K562 (cell line): Measurements from ENCODE around the gene TP53I13. TPM values are rescaled to one million over a fixed set of nuclear protein-coding genes. Genes with fewer than 3 reads are reported as not detected.

Experiments used
- CREB1 ChIP-seq, 2 experiments: sonication (generic) in 1 of 2; formaldehyde crosslinking in 1 of 2; IDR thresholded peaks; 2 replicates each; pipeline versions ENCODE4 v1.6.1 to v1.8.0; 2012 to 2022; ENCODE audit warnings: inconsistent platforms in 1 of 2, mild to moderate bottlenecking in 1 of 2, missing genetic modification reagents in 1 of 2, moderate library complexity in 1 of 2
- DACH1 ChIP-seq: fragments of 450-650 bp; IDR thresholded peaks from 2 replicates; pipeline ENCODE4 v1.6.1; 2018; ENCODE audit not compliant: partially characterized antibody
- DIDO1 ChIP-seq: fragments of 450-650 bp; IDR thresholded peaks from 2 replicates; pipeline ENCODE4 v1.6.1; 2016; ENCODE audit warnings: low read depth, missing biosample characterization, missing genetic modification characterization
- EZH2 ChIP-seq: IDR thresholded peaks from 2 replicates; pipeline ENCODE4 v1.6.1; 2012; ENCODE audit warnings: low read depth, mild to moderate bottlenecking, inconsistent platforms, low read length, borderline replicate concordance
- GATAD2B ChIP-seq: fragments of 450-650 bp; IDR thresholded peaks from 2 replicates; pipeline ENCODE4 v1.6.1; 2017; ENCODE audit warnings: mild to moderate bottlenecking, borderline replicate concordance
- HOXB6 ChIP-seq: fragments of 250-450 bp; sonication (Bioruptor Pico); IDR thresholded peaks from 2 replicates; pipeline ENCODE4 v1.5.1; 2022; ENCODE audit warnings: mild to moderate bottlenecking, borderline replicate concordance
- KAT2B ChIP-seq: IDR thresholded peaks from one replicate; pipeline ENCODE4 v1.6.1; 2012; ENCODE audit warnings: low read depth, mild to moderate bottlenecking, control low read depth, inconsistent platforms, low read length, moderate library complexity
- MTA1 ChIP-seq: fragments of 450-650 bp; IDR thresholded peaks from 2 replicates; pipeline ENCODE4 v1.6.1; 2017; ENCODE audit warnings: borderline replicate concordance
- RHOXF2B ChIP-seq: fragments of 250-450 bp; sonication (Bioruptor Pico); conservative IDR thresholded peaks from 2 replicates; pipeline ENCODE4 v1.5.1; 2021
- SNRNP70 ChIP-seq: fragments of 200-400 bp; formaldehyde crosslinking; optimal IDR thresholded peaks from 2 replicates; pipeline ENCODE3; 2017; ENCODE audit warnings: low read depth, low read length
- SRSF1 ChIP-seq: fragments of 200-400 bp; formaldehyde crosslinking; IDR thresholded peaks from 2 replicates; pipeline ENCODE4 v1.6.1; 2017; ENCODE audit warnings: mild to moderate bottlenecking, low read depth, low read length, moderate library complexity
- ZNF165 ChIP-seq: fragments of 250-450 bp; sonication (Bioruptor Pico); IDR thresholded peaks from 2 replicates; pipeline ENCODE4 v1.4.0; 2020; ENCODE audit warnings: borderline replicate concordance
- polyA plus RNA-seq, 8 experiments: library from polyadenylated mRNA; depleted of rRNA in 4 of 8; stranded (reverse) in 5 of 8; unstranded in 3 of 8; fragments of >200 nt; fragmentation: Nextera tagmentation in 2 of 8; fragmentation: Illumina TruSeq in 1 of 8; extraction: Ambion mirVana in 2 of 8; extraction: Trizol in 1 of 8; gene quantifications; 2 replicates each; pipeline versions ENCODE4 v1.2.1 to v1.2.3, GENCODE V29; 2011 to 2014; ENCODE audit warnings: inconsistent platforms in 1 of 8, missing spikeins in 1 of 8
- total RNA-seq, 7 experiments: library from RNA; depleted of rRNA in 6 of 7; stranded (reverse); fragments of >200 nt in 6 of 7; fragmentation: Illumina TruSeq in 2 of 7; extraction: Trizol in 2 of 7; gene quantifications; 2 replicates each; pipeline versions ENCODE4 v1.2.1 to v1.2.3, GENCODE V29; 2011 to 2021; ENCODE audit warnings: low replicate concordance in 1 of 7
- TF ChIP-seq, protein P1 (sequence below): fragments of 450-650 bp; formaldehyde crosslinking; IDR thresholded peaks from 2 replicates; pipeline ENCODE4 v1.4.0; 2022; ENCODE audit warnings: missing genetic modification characterization
- TF ChIP-seq, protein P2 (sequence below): fragments of 450-650 bp; IDR thresholded peaks from 2 replicates; pipeline ENCODE4 v1.6.1; 2018; ENCODE audit not compliant: partially characterized antibody
- TF ChIP-seq, protein P3 (sequence below): fragments of 150-350 bp; IDR thresholded peaks from 2 replicates; pipeline ENCODE4 v1.6.1; 2014; ENCODE audit warnings: low read depth, mild to moderate bottlenecking, low read length, borderline replicate concordance
- TF ChIP-seq, protein P4 (sequence below), 2 experiments: IDR thresholded peaks; 2 replicates each; pipeline ENCODE4 v1.6.1; 2012; ENCODE audit warnings: improper control_type of control experiment in 2 of 2, low read depth in 2 of 2, low read length in 2 of 2, borderline replicate concordance in 1 of 2

The TP53I13 gene
- total and polyA plus RNA-seq, 9 of the 15 experiments (the other 6 are each of a cell fraction or from before 2014, with no cell fraction given) = 0.08 to 28.3 (median 9.1) TPM

DNA sequence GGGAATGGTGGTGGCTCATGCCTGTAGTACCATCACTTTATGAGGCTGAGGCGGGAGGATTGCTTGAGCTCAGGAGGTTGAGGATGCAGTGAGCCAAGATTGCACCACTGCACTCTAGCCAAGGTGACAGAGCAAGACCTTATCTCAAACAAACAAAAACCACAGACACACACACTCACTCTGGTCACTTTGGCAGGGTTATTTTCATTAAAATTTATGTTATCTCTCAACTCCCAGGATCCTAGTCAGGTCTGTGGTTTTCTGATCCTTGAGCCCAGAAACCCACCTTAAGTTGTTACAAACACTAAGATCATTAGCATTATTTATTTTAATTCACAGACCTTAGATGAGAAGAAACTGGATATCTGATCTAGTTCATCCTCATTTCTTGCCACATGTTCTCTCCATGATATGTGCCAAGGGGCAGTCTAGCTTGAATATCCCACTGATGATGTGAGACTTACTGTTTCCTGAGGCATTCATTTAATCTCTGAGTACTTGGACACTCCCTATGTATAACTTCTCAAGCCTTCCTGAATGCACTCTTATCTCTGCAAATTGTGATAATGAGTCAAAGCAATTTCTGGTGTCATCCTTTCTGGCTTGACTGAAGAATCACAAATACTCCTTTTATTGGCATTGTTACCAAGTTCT, 11.3 kb upstream of the TP53I13 start (continued):
- TF ChIP-seq, protein P1, sequence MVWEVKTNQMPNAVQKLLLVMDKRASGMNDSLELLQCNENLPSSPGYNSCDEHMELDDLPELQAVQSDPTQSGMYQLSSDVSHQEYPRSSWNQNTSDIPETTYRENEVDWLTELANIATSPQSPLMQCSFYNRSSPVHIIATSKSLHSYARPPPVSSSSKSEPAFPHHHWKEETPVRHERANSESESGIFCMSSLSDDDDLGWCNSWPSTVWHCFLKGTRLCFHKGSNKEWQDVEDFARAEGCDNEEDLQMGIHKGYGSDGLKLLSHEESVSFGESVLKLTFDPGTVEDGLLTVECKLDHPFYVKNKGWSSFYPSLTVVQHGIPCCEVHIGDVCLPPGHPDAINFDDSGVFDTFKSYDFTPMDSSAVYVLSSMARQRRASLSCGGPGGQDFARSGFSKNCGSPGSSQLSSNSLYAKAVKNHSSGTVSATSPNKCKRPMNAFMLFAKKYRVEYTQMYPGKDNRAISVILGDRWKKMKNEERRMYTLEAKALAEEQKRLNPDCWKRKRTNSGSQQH (CRISPR knock-in tag) = no peak
- no peak for TF ChIP-seq DIDO1
- no peak for TF ChIP-seq SNRNP70
- no peak for TF ChIP-seq HOXB6 (CRISPR knock-in tag)
- no peak for TF ChIP-seq CREB1 (IDR thresholded peaks at IDR 0.05)
- no peak for TF ChIP-seq CREB1 (CRISPR knock-in tag; IDR thresholded peaks at IDR 0.05)
- TF ChIP-seq GATAD2B = peak; percentile 45; the same call in 1 of the 2 replicates
- TF ChIP-seq, protein P2, sequence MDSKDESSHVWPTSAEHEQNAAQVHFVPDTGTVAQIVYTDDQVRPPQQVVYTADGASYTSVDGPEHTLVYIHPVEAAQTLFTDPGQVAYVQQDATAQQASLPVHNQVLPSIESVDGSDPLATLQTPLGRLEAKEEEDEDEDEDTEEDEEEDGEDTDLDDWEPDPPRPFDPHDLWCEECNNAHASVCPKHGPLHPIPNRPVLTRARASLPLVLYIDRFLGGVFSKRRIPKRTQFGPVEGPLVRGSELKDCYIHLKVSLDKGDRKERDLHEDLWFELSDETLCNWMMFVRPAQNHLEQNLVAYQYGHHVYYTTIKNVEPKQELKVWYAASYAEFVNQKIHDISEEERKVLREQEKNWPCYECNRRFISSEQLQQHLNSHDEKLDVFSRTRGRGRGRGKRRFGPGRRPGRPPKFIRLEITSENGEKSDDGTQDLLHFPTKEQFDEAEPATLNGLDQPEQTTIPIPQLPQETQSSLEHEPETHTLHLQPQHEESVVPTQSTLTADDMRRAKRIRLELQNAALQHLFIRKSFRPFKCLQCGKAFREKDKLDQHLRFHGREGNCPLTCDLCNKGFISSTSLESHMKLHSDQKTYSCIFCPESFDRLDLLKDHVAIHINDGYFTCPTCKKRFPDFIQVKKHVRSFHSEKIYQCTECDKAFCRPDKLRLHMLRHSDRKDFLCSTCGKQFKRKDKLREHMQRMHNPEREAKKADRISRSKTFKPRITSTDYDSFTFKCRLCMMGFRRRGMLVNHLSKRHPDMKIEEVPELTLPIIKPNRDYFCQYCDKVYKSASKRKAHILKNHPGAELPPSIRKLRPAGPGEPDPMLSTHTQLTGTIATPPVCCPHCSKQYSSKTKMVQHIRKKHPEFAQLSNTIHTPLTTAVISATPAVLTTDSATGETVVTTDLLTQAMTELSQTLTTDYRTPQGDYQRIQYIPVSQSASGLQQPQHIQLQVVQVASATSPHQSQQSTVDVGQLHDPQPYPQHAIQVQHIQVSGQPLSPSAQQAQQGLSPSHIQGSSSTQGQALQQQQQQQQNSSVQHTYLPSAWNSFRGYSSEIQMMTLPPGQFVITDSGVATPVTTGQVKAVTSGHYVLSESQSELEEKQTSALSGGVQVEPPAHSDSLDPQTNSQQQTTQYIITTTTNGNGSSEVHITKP = no peak
- TF ChIP-seq, protein P3, sequence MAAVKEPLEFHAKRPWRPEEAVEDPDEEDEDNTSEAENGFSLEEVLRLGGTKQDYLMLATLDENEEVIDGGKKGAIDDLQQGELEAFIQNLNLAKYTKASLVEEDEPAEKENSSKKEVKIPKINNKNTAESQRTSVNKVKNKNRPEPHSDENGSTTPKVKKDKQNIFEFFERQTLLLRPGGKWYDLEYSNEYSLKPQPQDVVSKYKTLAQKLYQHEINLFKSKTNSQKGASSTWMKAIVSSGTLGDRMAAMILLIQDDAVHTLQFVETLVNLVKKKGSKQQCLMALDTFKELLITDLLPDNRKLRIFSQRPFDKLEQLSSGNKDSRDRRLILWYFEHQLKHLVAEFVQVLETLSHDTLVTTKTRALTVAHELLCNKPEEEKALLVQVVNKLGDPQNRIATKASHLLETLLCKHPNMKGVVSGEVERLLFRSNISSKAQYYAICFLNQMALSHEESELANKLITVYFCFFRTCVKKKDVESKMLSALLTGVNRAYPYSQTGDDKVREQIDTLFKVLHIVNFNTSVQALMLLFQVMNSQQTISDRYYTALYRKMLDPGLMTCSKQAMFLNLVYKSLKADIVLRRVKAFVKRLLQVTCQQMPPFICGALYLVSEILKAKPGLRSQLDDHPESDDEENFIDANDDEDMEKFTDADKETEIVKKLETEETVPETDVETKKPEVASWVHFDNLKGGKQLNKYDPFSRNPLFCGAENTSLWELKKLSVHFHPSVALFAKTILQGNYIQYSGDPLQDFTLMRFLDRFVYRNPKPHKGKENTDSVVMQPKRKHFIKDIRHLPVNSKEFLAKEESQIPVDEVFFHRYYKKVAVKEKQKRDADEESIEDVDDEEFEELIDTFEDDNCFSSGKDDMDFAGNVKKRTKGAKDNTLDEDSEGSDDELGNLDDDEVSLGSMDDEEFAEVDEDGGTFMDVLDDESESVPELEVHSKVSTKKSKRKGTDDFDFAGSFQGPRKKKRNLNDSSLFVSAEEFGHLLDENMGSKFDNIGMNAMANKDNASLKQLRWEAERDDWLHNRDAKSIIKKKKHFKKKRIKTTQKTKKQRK = no peak
- TF ChIP-seq KAT2B = no peak
- TF ChIP-seq SRSF1 = no peak
- TF ChIP-seq RHOXF2B (CRISPR knock-in tag) = no peak
- TF ChIP-seq, protein P4, sequence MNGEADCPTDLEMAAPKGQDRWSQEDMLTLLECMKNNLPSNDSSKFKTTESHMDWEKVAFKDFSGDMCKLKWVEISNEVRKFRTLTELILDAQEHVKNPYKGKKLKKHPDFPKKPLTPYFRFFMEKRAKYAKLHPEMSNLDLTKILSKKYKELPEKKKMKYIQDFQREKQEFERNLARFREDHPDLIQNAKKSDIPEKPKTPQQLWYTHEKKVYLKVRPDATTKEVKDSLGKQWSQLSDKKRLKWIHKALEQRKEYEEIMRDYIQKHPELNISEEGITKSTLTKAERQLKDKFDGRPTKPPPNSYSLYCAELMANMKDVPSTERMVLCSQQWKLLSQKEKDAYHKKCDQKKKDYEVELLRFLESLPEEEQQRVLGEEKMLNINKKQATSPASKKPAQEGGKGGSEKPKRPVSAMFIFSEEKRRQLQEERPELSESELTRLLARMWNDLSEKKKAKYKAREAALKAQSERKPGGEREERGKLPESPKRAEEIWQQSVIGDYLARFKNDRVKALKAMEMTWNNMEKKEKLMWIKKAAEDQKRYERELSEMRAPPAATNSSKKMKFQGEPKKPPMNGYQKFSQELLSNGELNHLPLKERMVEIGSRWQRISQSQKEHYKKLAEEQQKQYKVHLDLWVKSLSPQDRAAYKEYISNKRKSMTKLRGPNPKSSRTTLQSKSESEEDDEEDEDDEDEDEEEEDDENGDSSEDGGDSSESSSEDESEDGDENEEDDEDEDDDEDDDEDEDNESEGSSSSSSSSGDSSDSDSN (IDR thresholded peaks at IDR 0.05; ENCODE audit: borderline replicate concordance in 1 of 2, low read depth in 2 of 2, low read length in 2 of 2) = no peak
- no peak for TF ChIP-seq EZH2
- TF ChIP-seq MTA1 = peak; percentile 79; the same call in 1 of the 2 replicates
- no peak for TF ChIP-seq ZNF165 (CRISPR knock-in tag)
- peak; percentile 40 for TF ChIP-seq DACH1
